Measurements from ENCODE around the gene DUOX2. TPM values are rescaled to one million over a fixed set of nuclear protein-coding genes. Genes with fewer than 3 reads are reported as not detected.

DUOX2 gene
- total RNA-seq, 1 donor from 2014 or later, result 0.05 TPM

DNA sequence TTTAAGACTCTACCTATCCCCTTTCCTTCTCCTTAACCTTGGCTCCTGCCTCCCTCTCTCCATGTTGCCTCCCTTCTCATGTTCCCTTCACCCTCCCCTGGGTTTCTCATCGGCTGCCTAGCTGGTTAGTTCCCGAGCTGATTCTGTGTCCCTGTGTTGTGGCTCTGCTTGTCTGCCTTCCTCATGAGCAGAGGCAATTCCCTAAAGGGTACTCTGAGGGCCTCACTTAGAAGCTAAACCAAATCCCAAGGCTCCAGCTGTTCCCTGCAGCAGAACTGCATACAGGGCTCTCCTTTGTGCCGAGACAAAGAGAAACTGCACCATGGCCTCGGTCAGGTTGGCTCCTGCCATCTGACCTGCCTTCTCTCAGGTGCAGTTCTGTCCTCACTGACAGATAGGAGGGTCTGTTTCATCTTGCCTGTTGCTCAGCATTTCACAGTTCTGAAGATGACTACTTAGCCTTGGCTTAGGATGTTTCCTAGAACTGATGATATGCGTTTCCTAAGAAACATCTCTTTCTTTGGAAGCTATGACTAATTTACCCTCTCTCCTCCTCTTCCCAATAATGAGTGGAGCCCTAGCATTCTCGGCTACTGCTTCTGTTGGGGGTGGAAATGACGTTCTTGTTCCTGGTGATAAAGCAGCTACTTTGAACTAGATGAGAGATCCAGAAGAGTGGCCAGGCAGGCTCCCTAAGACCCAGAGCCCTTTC, 42.9 kb upstream of the DUOX2 start:
- intact Hi-C loops (cut with micrococcal nuclease), result loop anchor here (10.0 kb wide), 1 partner anchor 98 kb away; the partner anchor contains the start of gene SLC28A2
- Histone ChIP-seq H3K36me3 (peaks cover 2% of the 10 kb centered on the region), H3K27ac (replicated peaks) (no peak overlapping the region)

DNA sequence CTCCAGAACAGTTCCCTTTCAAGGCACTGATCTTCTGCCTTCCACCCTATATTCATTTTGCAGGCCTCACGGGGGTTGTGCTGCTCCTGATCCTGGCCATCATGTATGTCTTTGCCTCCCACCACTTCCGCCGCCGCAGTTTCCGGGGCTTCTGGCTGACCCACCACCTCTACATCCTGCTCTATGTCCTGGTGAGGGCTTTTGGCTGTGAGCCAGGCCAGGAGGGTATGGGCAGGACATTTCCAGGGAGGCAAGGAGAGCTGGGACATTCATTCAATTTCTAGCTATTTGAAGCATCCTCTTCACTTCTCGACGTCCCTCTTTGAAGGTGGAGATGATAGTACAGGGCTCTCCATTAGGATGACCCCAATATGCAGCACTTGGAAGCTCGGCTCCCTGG, 41.8 kb upstream of the DUOX2 start:
- Histone ChIP-seq H3K4me1 (no peaks in the 10 kb centered on the region), H3K27ac (replicated peaks) (no peak overlapping the region), H3K36me3 (peaks cover 10% of the 10 kb centered on the region), H3K27me3 (ENCODE audit: low read depth) (no peaks in the 10 kb centered on the region), H3K9me3 (replicated peaks) (no peaks in the 10 kb centered on the region), H3K4me3 (no peak overlapping the region)
- DNase-seq, result no peak
- intact Hi-C loops (cut with micrococcal nuclease), result loop anchor here (10.0 kb wide), 1 partner anchor 99 kb away; the partner anchor contains the start of gene SLC28A2
- TF ChIP-seq, protein P1, sequence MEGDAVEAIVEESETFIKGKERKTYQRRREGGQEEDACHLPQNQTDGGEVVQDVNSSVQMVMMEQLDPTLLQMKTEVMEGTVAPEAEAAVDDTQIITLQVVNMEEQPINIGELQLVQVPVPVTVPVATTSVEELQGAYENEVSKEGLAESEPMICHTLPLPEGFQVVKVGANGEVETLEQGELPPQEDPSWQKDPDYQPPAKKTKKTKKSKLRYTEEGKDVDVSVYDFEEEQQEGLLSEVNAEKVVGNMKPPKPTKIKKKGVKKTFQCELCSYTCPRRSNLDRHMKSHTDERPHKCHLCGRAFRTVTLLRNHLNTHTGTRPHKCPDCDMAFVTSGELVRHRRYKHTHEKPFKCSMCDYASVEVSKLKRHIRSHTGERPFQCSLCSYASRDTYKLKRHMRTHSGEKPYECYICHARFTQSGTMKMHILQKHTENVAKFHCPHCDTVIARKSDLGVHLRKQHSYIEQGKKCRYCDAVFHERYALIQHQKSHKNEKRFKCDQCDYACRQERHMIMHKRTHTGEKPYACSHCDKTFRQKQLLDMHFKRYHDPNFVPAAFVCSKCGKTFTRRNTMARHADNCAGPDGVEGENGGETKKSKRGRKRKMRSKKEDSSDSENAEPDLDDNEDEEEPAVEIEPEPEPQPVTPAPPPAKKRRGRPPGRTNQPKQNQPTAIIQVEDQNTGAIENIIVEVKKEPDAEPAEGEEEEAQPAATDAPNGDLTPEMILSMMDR (IDR thresholded peaks at IDR 0.05; ENCODE audit: borderline replicate concordance), result no peak

More for the DNA sequence above, 42.9 kb upstream of the DUOX2 start:
- no peak for DNase-seq
- TF ChIP-seq, protein P1 (IDR thresholded peaks at IDR 0.05; ENCODE audit: borderline replicate concordance), result no peak
- Histone ChIP-seq H3K4me3 (no peak overlapping the region), H3K9me3 (replicated peaks) (no peaks in the 10 kb centered on the region), H3K4me1 (no peaks in the 10 kb centered on the region), H3K27me3 (ENCODE audit: low read depth) (no peaks in the 10 kb centered on the region)

DNA sequence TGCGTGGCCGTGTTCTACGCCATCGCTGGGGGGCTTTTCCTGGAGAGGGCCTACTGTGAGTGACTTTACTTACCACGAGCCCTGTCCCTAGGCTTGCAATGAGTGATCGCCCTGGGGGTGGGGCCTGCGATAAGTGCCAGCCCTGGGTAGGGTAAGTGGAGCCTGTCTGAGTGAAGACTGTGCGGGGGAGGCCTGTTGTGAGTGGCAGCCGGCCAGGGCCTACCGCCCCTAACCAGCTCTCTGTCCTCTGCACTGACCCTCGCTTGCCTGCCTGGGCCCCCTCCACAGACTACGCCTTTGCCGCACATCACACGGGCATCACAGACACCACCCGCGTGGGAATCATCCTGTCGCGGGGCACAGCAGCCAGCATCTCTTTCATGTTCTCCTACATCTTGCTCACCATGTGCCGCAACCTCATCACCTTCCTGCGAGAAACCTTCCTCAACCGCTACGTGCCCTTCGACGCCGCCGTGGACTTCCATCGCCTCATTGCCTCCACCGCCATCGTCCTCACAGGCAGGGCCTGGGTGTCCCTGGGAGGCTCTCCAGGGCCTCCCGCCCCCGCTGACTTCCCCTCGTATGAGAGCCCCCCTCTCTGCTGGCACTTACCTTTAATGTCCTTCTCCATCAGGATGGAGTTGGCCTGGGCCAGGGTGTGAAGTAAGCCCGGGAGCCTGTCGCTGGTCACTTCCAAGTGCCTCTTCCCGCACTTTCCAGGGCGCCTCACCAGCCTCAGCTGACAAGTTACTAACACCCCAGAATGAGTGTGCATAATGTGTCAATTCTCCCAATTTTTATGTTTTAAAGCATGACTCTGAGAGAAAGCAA, 38.2 kb upstream of the DUOX2 start:
- Histone ChIP-seq H3K4me3 (no peak overlapping the region), H3K36me3 (peaks cover 10% of the 10 kb centered on the region), H3K27me3 (ENCODE audit: low read depth) (no peaks in the 10 kb centered on the region), H3K9me3 (replicated peaks) (no peaks in the 10 kb centered on the region), H3K4me1 (no peaks in the 10 kb centered on the region), H3K27ac (replicated peaks) (no peak overlapping the region)
- TF ChIP-seq, protein P1 (IDR thresholded peaks at IDR 0.05; ENCODE audit: borderline replicate concordance), result no peak
- intact Hi-C loops (cut with micrococcal nuclease), result loop anchor here (10.0 kb wide), 1 partner anchor 103 kb away; the partner anchor contains the start of gene SLC28A2
- DNase-seq, result no peak

DNA sequence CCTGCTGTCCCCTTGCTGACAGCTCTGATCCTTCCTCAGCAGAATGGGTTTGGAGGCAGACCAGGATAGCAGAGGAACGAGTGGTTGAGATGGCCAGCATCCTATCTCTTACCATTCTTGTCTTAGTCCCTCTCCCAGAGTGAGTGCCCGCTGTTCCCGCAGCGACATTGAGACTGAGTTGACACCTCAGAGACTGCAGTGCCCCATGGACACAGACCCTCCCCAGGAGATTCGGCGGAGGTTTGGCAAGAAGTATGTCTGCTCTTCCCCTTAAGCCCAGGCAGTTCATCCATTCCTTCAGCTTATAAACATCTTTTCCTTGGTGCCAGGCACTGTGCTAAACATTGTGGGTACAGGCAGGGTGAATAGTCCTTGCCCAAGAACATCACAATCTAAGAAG, 37.0 kb upstream of the DUOX2 start:
- no peak overlapping the region for H3K27ac ChIP-seq (replicated peaks)
- H3K36me3 ChIP-seq, result peaks cover 10% of the 10 kb centered on the region
- H3K27me3 ChIP-seq (ENCODE audit: low read depth), result no peaks in the 10 kb centered on the region
- TF ChIP-seq, protein P1 (IDR thresholded peaks at IDR 0.05; ENCODE audit: borderline replicate concordance), result no peak
- H3K9me3 ChIP-seq (replicated peaks), result no peaks in the 10 kb centered on the region
- intact Hi-C loops (cut with micrococcal nuclease), result loop anchor here (10.0 kb wide), 1 partner anchor 104 kb away; the partner anchor contains the start of gene SLC28A2
- no peaks in the 10 kb centered on the region for H3K4me1 ChIP-seq
- DNase-seq, result no peak
- H3K4me3 ChIP-seq, result no peak overlapping the region

DNA sequence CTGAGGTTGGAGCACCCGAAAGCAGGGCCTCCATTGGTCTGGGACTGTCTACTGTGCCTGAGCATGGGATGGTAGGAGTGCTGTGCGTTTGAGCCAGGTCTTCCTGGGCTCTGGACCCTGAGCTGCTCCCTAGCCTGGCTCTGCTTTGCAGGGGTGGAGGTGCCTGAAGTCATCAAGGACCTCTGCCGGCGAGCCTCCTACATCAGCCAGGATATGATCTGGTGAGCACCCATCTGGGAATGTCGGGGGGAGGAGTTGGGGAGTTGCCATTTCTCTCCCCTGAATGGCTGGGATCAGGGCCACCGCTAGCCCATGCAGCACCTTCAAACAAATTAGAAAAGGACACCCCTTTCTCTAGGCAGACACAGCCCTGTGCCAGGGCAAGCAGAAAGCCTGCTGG, 36.5 kb upstream of the DUOX2 start:
- H3K36me3 ChIP-seq, result peaks cover 10% of the 10 kb centered on the region
- TF ChIP-seq, protein P1 (IDR thresholded peaks at IDR 0.05; ENCODE audit: borderline replicate concordance), result no peak
- H3K27me3 ChIP-seq (ENCODE audit: low read depth), result no peaks in the 10 kb centered on the region
- no peak for DNase-seq
- no peaks in the 10 kb centered on the region for H3K9me3 ChIP-seq (replicated peaks)
- no peaks in the 10 kb centered on the region for H3K4me1 ChIP-seq
- H3K27ac ChIP-seq (replicated peaks), result no peak overlapping the region
- intact Hi-C loops (cut with micrococcal nuclease), result loop anchor here (10.0 kb wide), 1 partner anchor 104 kb away; the partner anchor contains the start of gene SLC28A2
- H3K4me3 ChIP-seq, result no peak overlapping the region
